ENCODE results near the gene RAB31.

Gene RAB31

GRCh38 chr18:9721893-9722550 lies 13.9 kb downstream of the RAB31 start:
- H3K9me3 ChIP-seq (ENCODE audit: low read depth, low read length), result no peaks in the 10 kb centered on the region
- H3K36me3 ChIP-seq (ENCODE audit: insufficient read depth, low read length), result no peaks in the 10 kb centered on the region
- TF ChIP-seq EZH2 (IDR thresholded peaks at IDR 0.05) (no peak), POLR2AphosphoS5 (IDR thresholded peaks at IDR 0.05; ENCODE audit: borderline replicate concordance, low read depth, low read length) (no peak)
- H3K27ac ChIP-seq, result no peak overlapping the region
- no peak overlapping the region for H3K4me3 ChIP-seq
- H3K9ac ChIP-seq (ENCODE audit: insufficient read length), result no peak overlapping the region
- no peak for DNase-seq (ENCODE audit: low read depth, low spot score)

GRCh38 chr18:9722691-9723090 lies 14.6 kb downstream of the RAB31 start:
- Histone ChIP-seq H3K9ac (ENCODE audit: insufficient read length) (no peak overlapping the region), H3K27ac (no peak overlapping the region), H3K36me3 (ENCODE audit: insufficient read depth, low read length) (no peaks in the 10 kb centered on the region), H3K9me3 (ENCODE audit: low read depth, low read length) (no peaks in the 10 kb centered on the region), H3K4me3 (no peak overlapping the region)
- DNase-seq (ENCODE audit: low read depth, low spot score), result no peak
- no peak for TF ChIP-seq POLR2AphosphoS5 (IDR thresholded peaks at IDR 0.05; ENCODE audit: borderline replicate concordance, low read depth, low read length)
- TF ChIP-seq EZH2 (IDR thresholded peaks at IDR 0.05), result no peak
- TF ChIP-seq FOXP2 (optimal IDR thresholded peaks at IDR 0.05; ENCODE audit: control extremely low read depth, extremely low read length, insufficient read depth), result no peak

- no peak for DNase-seq (ENCODE audit: low read depth, low spot score)
These were observed 16.9 kb downstream of the RAB31 start for GRCh38 chr18:9724797-9725585.

GRCh38 chr18:9726175-9726574 lies 18.1 kb downstream of the RAB31 start:
- H3K9me3 ChIP-seq (ENCODE audit: low read depth, low read length), result no peaks in the 10 kb centered on the region
- TF ChIP-seq EZH2 (IDR thresholded peaks at IDR 0.05) (no peak), FOXP2 (optimal IDR thresholded peaks at IDR 0.05; ENCODE audit: control extremely low read depth, extremely low read length, insufficient read depth) (no peak), POLR2AphosphoS5 (IDR thresholded peaks at IDR 0.05; ENCODE audit: borderline replicate concordance, low read depth, low read length) (no peak)
- no peak overlapping the region for H3K4me3 ChIP-seq
- H3K36me3 ChIP-seq (ENCODE audit: insufficient read depth, low read length), result no peaks in the 10 kb centered on the region
- DNase-seq (ENCODE audit: low read depth, low spot score), result no peak
- H3K27ac ChIP-seq, result no peak overlapping the region
- H3K9ac ChIP-seq (ENCODE audit: insufficient read length), result no peak overlapping the region

More at GRCh38 chr18:9724797-9725585, 16.9 kb downstream of the RAB31 start:
- Histone ChIP-seq H3K9ac (ENCODE audit: insufficient read length) (no peak overlapping the region), H3K4me3 (no peak overlapping the region), H3K27ac (no peak overlapping the region), H3K9me3 (ENCODE audit: low read depth, low read length) (no peaks in the 10 kb centered on the region), H3K36me3 (ENCODE audit: insufficient read depth, low read length) (no peaks in the 10 kb centered on the region)
- TF ChIP-seq POLR2AphosphoS5 (IDR thresholded peaks at IDR 0.05; ENCODE audit: borderline replicate concordance, low read depth, low read length), result no peak
- no peak for TF ChIP-seq FOXP2 (optimal IDR thresholded peaks at IDR 0.05; ENCODE audit: control extremely low read depth, extremely low read length, insufficient read depth)
- TF ChIP-seq EZH2 (IDR thresholded peaks at IDR 0.05), result no peak

- H3K36me3 ChIP-seq (ENCODE audit: insufficient read depth, low read length), result no peaks in the 10 kb centered on the region
- no peak overlapping the region for H3K27ac ChIP-seq
- TF ChIP-seq POLR2AphosphoS5 (IDR thresholded peaks at IDR 0.05; ENCODE audit: borderline replicate concordance, low read depth, low read length) (no peak), EZH2 (IDR thresholded peaks at IDR 0.05) (no peak), FOXP2 (optimal IDR thresholded peaks at IDR 0.05; ENCODE audit: control extremely low read depth, extremely low read length, insufficient read depth) (no peak)
- H3K9me3 ChIP-seq (ENCODE audit: low read depth, low read length), result no peaks in the 10 kb centered on the region
- no peak overlapping the region for H3K9ac ChIP-seq (ENCODE audit: insufficient read length)
- no peak overlapping the region for H3K4me3 ChIP-seq
- no peak for DNase-seq (ENCODE audit: low read depth, low spot score)
These were observed 18.8 kb downstream of the RAB31 start for GRCh38 chr18:9726936-9727335.

- TF ChIP-seq EZH2 (IDR thresholded peaks at IDR 0.05) (no peak), FOXP2 (optimal IDR thresholded peaks at IDR 0.05; ENCODE audit: control extremely low read depth, extremely low read length, insufficient read depth) (no peak), POLR2AphosphoS5 (IDR thresholded peaks at IDR 0.05; ENCODE audit: borderline replicate concordance, low read depth, low read length) (no peak)
- H3K9me3 ChIP-seq (ENCODE audit: low read depth, low read length), result no peaks in the 10 kb centered on the region
- H3K27ac ChIP-seq, result no peak overlapping the region
- H3K9ac ChIP-seq (ENCODE audit: insufficient read length), result no peak overlapping the region
- no peaks in the 10 kb centered on the region for H3K36me3 ChIP-seq (ENCODE audit: insufficient read depth, low read length)
- no peak overlapping the region for H3K4me3 ChIP-seq
- DNase-seq (ENCODE audit: low read depth, low spot score), result no peak
These were observed 22.7 kb downstream of the RAB31 start for GRCh38 chr18:9730786-9731185.

- Histone ChIP-seq H3K36me3 (ENCODE audit: insufficient read depth, low read length) (no peaks in the 10 kb centered on the region), H3K27ac (no peak overlapping the region), H3K9me3 (ENCODE audit: low read depth, low read length) (no peaks in the 10 kb centered on the region), H3K9ac (ENCODE audit: insufficient read length) (no peak overlapping the region), H3K4me3 (no peak overlapping the region)
- TF ChIP-seq FOXP2 (optimal IDR thresholded peaks at IDR 0.05; ENCODE audit: control extremely low read depth, extremely low read length, insufficient read depth) (no peak), EZH2 (IDR thresholded peaks at IDR 0.05) (no peak)
- DNase-seq (ENCODE audit: low read depth, low spot score), result no peak
These were observed 23.3 kb downstream of the RAB31 start for GRCh38 chr18:9731380-9731779.

- no peak overlapping the region for H3K4me3 ChIP-seq
- DNase-seq (ENCODE audit: low read depth, low spot score), result no peak
- no peaks in the 10 kb centered on the region for H3K36me3 ChIP-seq (ENCODE audit: insufficient read depth, low read length)
- H3K9me3 ChIP-seq (ENCODE audit: low read depth, low read length), result no peaks in the 10 kb centered on the region
- H3K27ac ChIP-seq, result no peak overlapping the region
- TF ChIP-seq FOXP2 (optimal IDR thresholded peaks at IDR 0.05; ENCODE audit: control extremely low read depth, extremely low read length, insufficient read depth) (no peak), POLR2AphosphoS5 (IDR thresholded peaks at IDR 0.05; ENCODE audit: borderline replicate concordance, low read depth, low read length) (no peak), EZH2 (IDR thresholded peaks at IDR 0.05) (no peak)
- H3K9ac ChIP-seq (ENCODE audit: insufficient read length), result no peak overlapping the region
These were observed 23.9 kb downstream of the RAB31 start for GRCh38 chr18:9732031-9732430.
